Thymus (tissue), 11 donors: ENCODE data around the gene DUSP19. TPM values are rescaled to one million over a fixed set of nuclear protein-coding genes. Genes with fewer than 3 reads are reported as not detected.

Experiments used
- DNase-seq, 9 donors: peaks; one replicate each; pipeline ENCODE4 v3.0.0-alpha.2; 2013; ENCODE audit warnings: low spot score in 9 of 9, low read depth in 6 of 9, missing footprints in 1 of 9
- H3K27ac ChIP-seq, 2 donors: one replicate each; pipeline ENCODE4 v1.5.1; 2013; ENCODE audit warnings: control low read depth in 1 of 2, low read depth in 1 of 2, low read length in 1 of 2, mild to moderate bottlenecking in 1 of 2, moderate library complexity in 1 of 2
- H3K27me3 ChIP-seq, 2 donors: one replicate each; pipeline ENCODE4 v1.5.1; 2013; ENCODE audit warnings: low read length in 1 of 2; ENCODE audit not compliant: control insufficient read depth in 2 of 2, insufficient read depth in 1 of 2
- H3K36me3 ChIP-seq, 2 donors: one replicate each; pipeline ENCODE4 v1.5.1; 2013; ENCODE audit warnings: low read length in 1 of 2, mild to moderate bottlenecking in 1 of 2, moderate library complexity in 1 of 2; ENCODE audit not compliant: control insufficient read depth in 2 of 2, insufficient read depth in 2 of 2
- H3K4me1 ChIP-seq, 2 donors: one replicate each; pipeline ENCODE4 v1.5.1; 2013; ENCODE audit warnings: low read length in 2 of 2; ENCODE audit not compliant: control insufficient read depth in 2 of 2, insufficient read depth in 2 of 2
- H3K4me3 ChIP-seq, 2 donors: one replicate each; pipeline ENCODE4 v1.5.1; 2013; ENCODE audit warnings: low read length in 2 of 2, control low read depth in 1 of 2, mild to moderate bottlenecking in 1 of 2
- H3K9me3 ChIP-seq, 2 donors: one replicate each; pipeline ENCODE4 v1.5.1; 2013; ENCODE audit warnings: low read length in 1 of 2, mild to moderate bottlenecking in 1 of 2; ENCODE audit not compliant: control insufficient read depth in 2 of 2, insufficient read depth in 1 of 2
- WGBS: extraction: QIAGEN DNeasy Blood & Tissue Kit; methylation state at CpG from one replicate; pipeline ENCODE4 v1.1.7; 2013; 5-methylcytosine and 5-hydroxymethylcytosine counted together
- polyA plus RNA-seq: library from polyadenylated mRNA; stranded (reverse); fragments of 200-250 nt; gene quantifications from one replicate; pipeline ENCODE4 v1.2.3, GENCODE V29; 2013
- total RNA-seq: library from RNA; stranded (reverse); fragments of 120-200 nt; gene quantifications from one replicate; pipeline ENCODE4 v1.2.4, GENCODE V29; 2013
- donor health status: healthy.

DUSP19 gene
- total and polyA plus RNA-seq, 2 donors, result 2.0 to 2.8 TPM

GRCh38 chr2:183059561-183059960, 19.0 kb upstream of the DUSP19 start:
- H3K27ac ChIP-seq, result no peak overlapping the region
- 37% methylated on average over 1 of the region's 1 CpG for WGBS

GRCh38 chr2:183060571-183061231, 17.8 kb upstream of the DUSP19 start:
- WGBS, result 97% methylated on average over 14 of the region's 14 CpGs
- Histone ChIP-seq H3K9me3 (no peaks in the 10 kb centered on the region), H3K4me3 (no peak overlapping the region), H3K27ac (no peak overlapping the region), H3K4me1 (no peaks in the 10 kb centered on the region), H3K36me3 (no peaks in the 10 kb centered on the region), H3K27me3 (no peaks in the 10 kb centered on the region)
- no peak for DNase-seq

More at GRCh38 chr2:183059561-183059960, 19.0 kb upstream of the DUSP19 start:
- Histone ChIP-seq H3K4me1 (no peaks in the 10 kb centered on the region), H3K36me3 (no peaks in the 10 kb centered on the region), H3K4me3 (no peak overlapping the region), H3K27me3 (peaks cover 0 to 5% of the 10 kb centered on the region in 2 donors), H3K9me3 (no peaks in the 10 kb centered on the region)
- DNase-seq, result no peak

DNA sequence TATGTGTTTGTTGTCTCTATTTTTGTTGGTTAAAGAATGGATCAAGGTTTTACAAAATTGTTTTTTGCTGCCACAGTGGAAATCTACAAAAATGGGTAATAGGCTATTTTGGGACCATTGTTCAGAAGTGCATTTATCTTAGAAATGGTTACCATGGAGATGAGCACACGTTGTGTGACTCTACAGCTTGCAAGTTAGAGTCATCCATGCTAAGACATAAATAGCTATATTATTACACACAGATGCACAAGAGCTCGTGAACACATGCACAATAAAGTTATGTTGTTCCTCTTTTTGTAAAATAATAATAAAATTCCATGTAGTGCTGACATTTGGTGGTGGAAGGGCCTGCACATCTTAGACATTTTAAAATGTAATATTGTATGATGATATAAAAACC, 15.5 kb upstream of the DUSP19 start:
- WGBS, result 39% methylated on average over 2 of the region's 2 CpGs
- Histone ChIP-seq H3K4me3 (no peak overlapping the region), H3K9me3 (no peaks in the 10 kb centered on the region), H3K27me3 (no peaks in the 10 kb centered on the region), H3K27ac (no peak overlapping the region), H3K4me1 (no peaks in the 10 kb centered on the region), H3K36me3 (no peaks in the 10 kb centered on the region)
- no peak for DNase-seq

- H3K4me3 ChIP-seq, result no peak overlapping the region
- no peak overlapping the region for H3K27ac ChIP-seq
- whole genome bisulfite sequencing, result 87% methylated on average over 3 of the region's 3 CpGs
- no peaks in the 10 kb centered on the region for H3K36me3 ChIP-seq
- H3K9me3 ChIP-seq, result peaks cover 0 to 24% of the 10 kb centered on the region in 2 donors
- DNase-seq, result no peak
- peaks cover 0 to 2% of the 10 kb centered on the region in 2 donors for H3K27me3 ChIP-seq
- H3K4me1 ChIP-seq, result no peaks in the 10 kb centered on the region
These were observed 10.0 kb upstream of the DUSP19 start for GRCh38 chr2:183068561-183068960.

GRCh38 chr2:183069174-183069573, 9.4 kb upstream of the DUSP19 start:
- Histone ChIP-seq H3K27me3 (peaks cover 0 to 2% of the 10 kb centered on the region in 2 donors), H3K4me1 (no peaks in the 10 kb centered on the region), H3K4me3 (no peak overlapping the region), H3K27ac (no peak overlapping the region), H3K9me3 (peaks cover 0 to 24% of the 10 kb centered on the region in 2 donors), H3K36me3 (no peaks in the 10 kb centered on the region)
- DNase-seq, result no peak
- 98% methylated on average over 2 of the region's 2 CpGs for WGBS

DNA sequence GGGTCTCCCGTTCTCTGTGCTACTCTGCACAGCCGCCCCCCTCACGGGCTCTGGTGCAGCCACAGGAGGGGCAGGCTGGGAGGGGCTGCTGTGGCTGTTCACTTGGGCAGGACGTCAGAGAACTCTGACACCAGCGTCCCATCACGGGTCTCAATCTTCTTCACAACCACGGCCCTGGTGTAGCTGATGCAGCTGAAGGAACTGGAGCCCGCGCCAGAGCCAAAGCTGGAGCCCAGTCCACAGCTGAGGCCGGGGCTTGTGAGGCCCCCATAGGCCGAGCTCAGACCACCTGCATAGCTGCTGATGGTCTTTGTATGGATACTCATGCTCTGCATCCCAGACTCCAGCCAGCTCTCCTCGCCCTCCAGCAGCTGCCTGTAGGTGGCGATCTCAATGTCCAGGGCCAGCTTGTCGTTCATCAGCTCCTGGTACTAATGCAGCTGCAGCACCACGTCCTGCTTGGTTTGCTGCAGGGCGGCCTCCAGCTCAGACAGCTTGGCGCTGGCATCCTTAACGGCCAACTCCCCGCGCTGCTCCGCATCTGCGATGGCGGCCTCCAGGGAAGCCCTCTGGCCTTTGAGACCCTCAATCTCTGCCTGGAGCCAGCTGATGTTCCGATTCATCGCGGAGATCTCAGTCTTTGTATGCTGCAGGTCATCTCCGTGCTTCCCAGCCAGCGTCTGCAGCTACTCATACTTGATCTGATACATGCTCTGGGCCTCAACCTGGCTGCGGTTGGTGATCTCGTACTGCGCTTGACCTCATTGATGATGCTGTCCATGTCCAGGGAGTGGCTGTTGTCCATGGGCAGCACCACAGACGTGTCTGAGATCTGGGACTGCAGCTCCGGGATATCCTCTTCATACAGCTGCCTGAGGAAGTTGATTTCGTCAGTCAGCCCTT, 7.4 kb upstream of the DUSP19 start:
- WGBS, result 75% methylated on average over 34 of the region's 34 CpGs
- Histone ChIP-seq H3K27ac (no peak overlapping the region), H3K36me3 (no peaks in the 10 kb centered on the region), H3K4me3 (no peak overlapping the region), H3K27me3 (peaks cover 3 to 9% of the 10 kb centered on the region in 2 donors), H3K9me3 (peaks cover 0 to 24% of the 10 kb centered on the region in 2 donors), H3K4me1 (no peaks in the 10 kb centered on the region)
- DNase-seq, result no peak

DNA sequence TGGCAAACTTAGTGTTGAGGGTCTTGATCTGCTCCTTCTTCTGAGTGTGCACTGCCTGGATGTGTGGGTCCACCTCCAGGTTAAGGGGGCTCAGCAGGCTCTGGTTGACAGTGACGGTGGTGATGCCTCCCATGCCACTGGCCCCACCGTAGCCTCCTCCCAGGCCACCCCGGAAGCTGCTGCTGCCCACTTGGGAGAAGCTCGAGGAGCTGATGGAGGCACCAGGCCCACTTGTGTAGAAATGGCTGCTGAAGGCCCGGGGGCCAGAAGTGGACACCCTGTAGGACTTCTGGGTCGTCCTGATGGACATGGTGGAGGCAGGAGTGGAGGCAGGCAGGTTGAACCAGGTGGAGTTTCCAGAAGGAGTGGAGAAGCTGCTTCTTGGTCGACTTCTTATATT, 6.4 kb upstream of the DUSP19 start:
- peaks cover 0 to 24% of the 10 kb centered on the region in 2 donors for H3K9me3 ChIP-seq
- WGBS, result 92% methylated on average over 7 of the region's 7 CpGs
- H3K4me3 ChIP-seq, result no peak overlapping the region
- H3K27me3 ChIP-seq, result peaks cover 3 to 11% of the 10 kb centered on the region in 2 donors
- no peak for DNase-seq
- H3K36me3 ChIP-seq, result no peaks in the 10 kb centered on the region
- H3K27ac ChIP-seq, result no peak overlapping the region
- H3K4me1 ChIP-seq, result no peaks in the 10 kb centered on the region

GRCh38 chr2:183078163-183078463, 434 bp upstream of the DUSP19 start:
- Histone ChIP-seq H3K27ac (no peak overlapping the region), H3K4me1 (no peaks in the 10 kb centered on the region), H3K4me3 (peak overlapping the region; percentile 66 to 73), H3K9me3 (no peaks in the 10 kb centered on the region), H3K27me3 (peaks cover 3 to 12% of the 10 kb centered on the region in 2 donors), H3K36me3 (no peaks in the 10 kb centered on the region)
- 5% methylated on average over 8 of the region's 8 CpGs for WGBS
- no peak for DNase-seq

GRCh38 chr2:183079139-183079775, 710 bp downstream of the DUSP19 start:
- Histone ChIP-seq H3K9me3 (no peaks in the 10 kb centered on the region), H3K27me3 (peaks cover 3 to 12% of the 10 kb centered on the region in 2 donors), H3K4me3 (peak overlapping the region; percentile 66 to 73), H3K36me3 (no peaks in the 10 kb centered on the region), H3K27ac (peak overlapping the region; percentile 25 to 51), H3K4me1 (no peaks in the 10 kb centered on the region)
- DNase-seq, result peak in 3 of 9 donors; percentile 3 to 34 (median 8)
- WGBS, result 39% methylated on average over 13 of the region's 13 CpGs
